ENCODE data around the gene PER1. TPM values are rescaled to one million over a fixed set of nuclear protein-coding genes. Genes with fewer than 3 reads are reported as not detected.

The PER1 gene
- total and polyA plus RNA-seq, 2 of the 4 experiments (the other 2 are of a cell fraction): 3.4 to 10.5 TPM

- Histone ChIP-seq H2BK120ac (ENCODE audit: low read depth, low read length) (no peak overlapping the region), H3K27me3 (ENCODE audit: control insufficient read depth, insufficient read depth, low read length) (no peaks in the 10 kb centered on the region), H3K9me3 (ENCODE audit: control insufficient read depth, insufficient read depth, low read length) (no peaks in the 10 kb centered on the region), H3K9ac (ENCODE audit: low read depth, low read length) (no peak overlapping the region), H4K20me1 (ENCODE audit: insufficient read depth, low read length) (no peaks in the 10 kb centered on the region), H2AK5ac (ENCODE audit: low read depth, low read length) (0 out of 2 replicates have a peak overlapping the region, but pooled peaks have one; percentile 23), H4K91ac (ENCODE audit: insufficient read depth, low read depth, low read length) (no peak overlapping the region), H2BK15ac (ENCODE audit: low read depth, low read length) (no peak overlapping the region), H4K5ac (ENCODE audit: low read depth, low read length) (peak overlapping the region; percentile 23; the same call in 1 of the 2 replicates), H2BK20ac (ENCODE audit: low read depth, low read length) (no peak overlapping the region), H3K4me3 (ENCODE audit: insufficient read depth, low read depth, low read length) (no peak overlapping the region), H2AK9ac (replicated peaks; ENCODE audit: low read depth, low read length, poor library complexity) (no peak overlapping the region), H2AFZ (replicated peaks; ENCODE audit: low read length, poor library complexity) (peak overlapping the region; percentile 61), H3K56ac (ENCODE audit: extremely low read depth, insufficient read depth, low read length) (no peak overlapping the region), H4K8ac (ENCODE audit: low read depth in 2 of 2, low read length in 2 of 2) (no peak overlapping the region), H3K14ac (replicated peaks; ENCODE audit: low read depth, low read length) (no peak overlapping the region), H3K4me2 (ENCODE audit: low read depth, low read length) (no peak overlapping the region), H3K18ac (ENCODE audit: low read depth, low read length) (no peak overlapping the region), H3K9me1 (ENCODE audit: insufficient read depth, low read length) (peaks cover 3% of the 10 kb centered on the region), H3K4ac (ENCODE audit: low read depth, low read length) (no peak overlapping the region), H3K79me1 (ENCODE audit: low read depth in 1 of 2, low read length in 2 of 2) (no peaks in the 10 kb centered on the region), H3K27ac (ENCODE audit: insufficient read depth, low read length) (no peak overlapping the region), H3K36me3 (ENCODE audit: control insufficient read depth, insufficient read depth, low read length) (no peaks in the 10 kb centered on the region), H2BK5ac (ENCODE audit: low read depth, low read length, poor library complexity, severe bottlenecking) (no peak overlapping the region), H3K23ac (ENCODE audit: low read depth, low read length) (no peak overlapping the region), H3K4me1 (ENCODE audit: control insufficient read depth, insufficient read depth, low read length) (peaks cover 4% of the 10 kb centered on the region)
- ATAC-seq (ENCODE audit: low read depth) (no peak), DNase-seq (no peak)
- no TSS peak for BruUV-seq (replicated peaks)
- CTCF ChIA-PET: no interaction called here
- WGBS, 2 experiments (ENCODE audit: extremely low coverage in 2 of 2, insufficient read length in 1 of 2): 89% methylated on average over 3 of the region's 12 CpGs; no CpG with 5 or more reads in 1 of the 2 experiments
- POLR2A ChIA-PET (ENCODE audit: unreplicated experiment): no interaction called here
- in situ Hi-C loops (cut with MboI; ENCODE audit: low sequenced_read_pairs) (no loop called here), dilution Hi-C loops (cut with HindIII; ENCODE audit: low sequenced_read_pairs, unreplicated experiment) (no loop called here), intact Hi-C loops (cut with micrococcal nuclease) (no loop called here)
- TF ChIP-seq ELK1 (IDR thresholded peaks at IDR 0.05; ENCODE audit: borderline replicate concordance, low read depth, low read length): no peak
- no peak for TF ChIP-seq SMC3 (IDR thresholded peaks at IDR 0.05; ENCODE audit: low read depth, low read length)
- no peak for TF ChIP-seq POLR2A (IDR thresholded peaks at IDR 0.05; ENCODE audit: low read depth, low read length)
- no peak for TF ChIP-seq FOS (IDR thresholded peaks at IDR 0.05; ENCODE audit: low read depth, low read length)
- no peak for TF ChIP-seq RCOR1 (IDR thresholded peaks at IDR 0.05; ENCODE audit: insufficient replicate concordance, low read length)
- TF ChIP-seq MAFK (IDR thresholded peaks at IDR 0.05; ENCODE audit: low read depth, low read length): no peak
- TF ChIP-seq CEBPB (IDR thresholded peaks at IDR 0.05; ENCODE audit: low read depth, low read length): no peak
- TF ChIP-seq USF2 (IDR thresholded peaks at IDR 0.05; ENCODE audit: low read depth, low read length): no peak
- TF ChIP-seq MAZ (IDR thresholded peaks at IDR 0.05; ENCODE audit: borderline replicate concordance, low read depth, low read length): no peak
- no peak for TF ChIP-seq RAD21 (IDR thresholded peaks at IDR 0.05; ENCODE audit: low read length)
- TF ChIP-seq RFX5 (IDR thresholded peaks at IDR 0.05; ENCODE audit: low read depth, low read length): no peak
- no peak for TF ChIP-seq CTCF (conservative IDR thresholded peaks at IDR 0.05; ENCODE audit: low read depth, low read length)
Measured at GRCh38 chr17:8133399-8133798, 18.8 kb downstream of the PER1 start.

Data from IMR-90 (cell line).